ENCODE measurements around the gene THBS1. TPM values are rescaled to one million over a fixed set of nuclear protein-coding genes. Genes with fewer than 3 reads are reported as not detected.

Gene THBS1
- total RNA-seq, 2 experiments from 2014 or later, result 1.2 to 1.5 TPM

GRCh38 chr15:39623529-39623931 is 42.7 kb downstream of the THBS1 start:
- ChIA-PET POLR2A (interaction anchor here (0.6 to 4.7 kb wide), 18 partner anchors 12 to 1060 kb away, joined by 3 to 25 read pairs (median 5); partner anchors contain the start of genes FSIP1, RASGRP1 and THBS1), CTCF (interaction anchor here (0.8 to 2.6 kb wide), 9 partner anchors 11 to 160 kb away, joined by 3 to 9 read pairs (median 3); partner anchors contain the start of gene FSIP1)
- H3K9me3 Mint-ChIP-seq, result peaks cover 16% of the 10 kb centered on the region
- H3K4me3 Mint-ChIP-seq, result peak overlapping the region; percentile 71
- no peaks in the 10 kb centered on the region for H3K27me3 Mint-ChIP-seq
- DNase-seq, result peak; percentile 69
- peaks cover 68% of the 10 kb centered on the region for H3K4me1 Mint-ChIP-seq
- H3K27ac Mint-ChIP-seq, result peak overlapping the region; percentile 99
- peaks cover 43% of the 10 kb centered on the region for H3K36me3 Mint-ChIP-seq (ENCODE audit: low read depth)

DNA sequence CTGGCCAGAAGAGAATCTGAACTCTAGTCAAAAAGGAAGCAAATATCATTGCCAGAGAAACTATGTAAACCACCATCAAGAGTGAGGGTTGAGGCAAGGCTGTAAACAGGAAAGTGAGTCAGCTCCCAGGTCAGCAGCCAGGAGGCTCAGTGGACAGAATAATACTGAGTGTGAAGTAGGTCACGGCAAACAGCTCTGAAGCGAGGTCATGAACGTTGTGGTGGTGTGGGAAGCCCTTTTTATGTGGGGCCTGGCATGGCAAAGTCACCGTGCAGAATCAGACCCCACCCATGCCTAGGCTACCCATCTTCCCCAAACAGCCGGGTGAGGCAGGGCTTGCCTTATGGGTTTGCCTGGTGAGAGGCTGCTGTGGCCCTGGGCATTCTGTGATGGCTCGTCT is 43.9 kb downstream of the THBS1 start:
- Mint-ChIP-seq H3K27me3 (no peaks in the 10 kb centered on the region), H3K9me3 (peaks cover 13% of the 10 kb centered on the region), H3K36me3 (ENCODE audit: low read depth) (peaks cover 48% of the 10 kb centered on the region), H3K4me1 (peaks cover 81% of the 10 kb centered on the region), H3K27ac (peak overlapping the region; percentile 99), H3K4me3 (peak overlapping the region; percentile 71)
- peak; percentile 88 for DNase-seq
- ChIA-PET POLR2A (interaction anchor here (0.9 to 4.7 kb wide), 23 partner anchors 10 to 1062 kb away, joined by 3 to 25 read pairs (median 6); partner anchors contain the start of genes FSIP1, RASGRP1 and THBS1), CTCF (interaction anchor here (0.6 to 2.6 kb wide), 8 partner anchors 14 to 925 kb away, joined by 3 to 9 read pairs (median 5); no protein-coding TSS in a partner anchor)

GRCh38 chr15:39625451-39625850 is 44.6 kb downstream of the THBS1 start:
- peaks cover 51% of the 10 kb centered on the region for H3K36me3 Mint-ChIP-seq (ENCODE audit: low read depth)
- POLR2A ChIA-PET, result interaction anchor here (0.7 to 4.7 kb wide), 20 partner anchors 10 to 1062 kb away, joined by 3 to 25 read pairs (median 7); partner anchors contain the start of genes FSIP1, RASGRP1 and THBS1
- peak overlapping the region; percentile 99 for H3K27ac Mint-ChIP-seq
- CTCF ChIA-PET, result interaction anchor here (1.1 to 1.9 kb wide), 5 partner anchors 15 to 926 kb away, joined by 3 to 8 read pairs (median 6); no protein-coding TSS in a partner anchor
- H3K4me1 Mint-ChIP-seq, result peaks cover 87% of the 10 kb centered on the region
- peaks cover 14% of the 10 kb centered on the region for H3K9me3 Mint-ChIP-seq
- DNase-seq, result peak; percentile 21
- H3K4me3 Mint-ChIP-seq, result peak overlapping the region; percentile 71
- H3K27me3 Mint-ChIP-seq, result no peaks in the 10 kb centered on the region

- Mint-ChIP-seq H3K4me3 (peak overlapping the region; percentile 71), H3K27ac (peak overlapping the region; percentile 99), H3K4me1 (peaks cover 91% of the 10 kb centered on the region), H3K36me3 (ENCODE audit: low read depth) (peaks cover 54% of the 10 kb centered on the region), H3K9me3 (peaks cover 15% of the 10 kb centered on the region), H3K27me3 (no peaks in the 10 kb centered on the region)
- DNase-seq, result no peak
- POLR2A ChIA-PET, result interaction anchor here (0.7 to 4.7 kb wide), 16 partner anchors 9 to 1063 kb away, joined by 3 to 25 read pairs (median 9); partner anchors contain the start of genes FSIP1, RASGRP1 and THBS1
- CTCF ChIA-PET, result interaction anchor here (1.1 to 1.9 kb wide), 4 partner anchors 15 to 926 kb away, joined by 3 to 7 read pairs (median 5); no protein-coding TSS in a partner anchor
These were observed 45.0 kb downstream of the THBS1 start for GRCh38 chr15:39625856-39626255.

DNA sequence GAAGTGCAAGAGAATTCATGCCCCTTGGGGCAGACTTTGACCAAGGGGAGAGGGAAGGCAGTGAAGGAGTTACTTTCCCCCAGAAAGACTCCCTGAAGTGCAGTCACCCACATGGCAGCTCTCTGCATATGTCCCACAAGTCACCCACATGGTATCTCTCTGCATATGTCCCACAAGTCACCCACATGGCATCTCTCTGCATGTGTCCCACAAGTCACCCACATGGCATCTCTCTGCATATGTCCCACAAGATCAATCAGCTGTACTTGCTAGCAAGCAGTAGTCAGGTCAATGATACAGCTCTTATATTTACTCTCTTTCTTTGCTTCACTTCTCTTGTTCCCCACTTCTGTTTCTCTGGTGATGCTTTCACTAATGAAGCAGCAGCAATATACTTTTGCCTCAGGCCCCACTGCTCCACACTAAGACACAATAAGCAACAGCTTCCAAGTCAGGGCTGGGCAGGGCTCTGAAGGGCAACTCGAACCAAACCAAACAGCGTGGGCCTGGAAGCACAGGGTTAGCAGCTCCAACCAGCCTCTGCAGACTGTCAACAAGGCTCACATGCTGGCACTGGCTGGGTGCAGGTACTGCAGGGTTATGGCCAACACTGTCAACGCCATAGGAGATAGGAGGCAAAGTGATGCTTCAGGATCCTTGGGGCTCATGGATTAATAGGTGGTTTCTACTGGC is 46.7 kb downstream of the THBS1 start:
- POLR2A ChIA-PET, result interaction anchor here (1.3 kb wide), 1 partner anchor 154 kb away, joined by 3 read pairs; no protein-coding TSS in a partner anchor
- peak overlapping the region; percentile 99 for H3K27ac Mint-ChIP-seq
- peaks cover 89% of the 10 kb centered on the region for H3K4me1 Mint-ChIP-seq
- H3K27me3 Mint-ChIP-seq, result no peaks in the 10 kb centered on the region
- peaks cover 53% of the 10 kb centered on the region for H3K36me3 Mint-ChIP-seq (ENCODE audit: low read depth)
- peaks cover 13% of the 10 kb centered on the region for H3K9me3 Mint-ChIP-seq
- H3K4me3 Mint-ChIP-seq, result no peak overlapping the region
- no peak for DNase-seq
- CTCF ChIA-PET, result interaction anchor here (1.6 kb wide), 1 partner anchor 130 kb away, joined by 3 read pairs; no protein-coding TSS in a partner anchor

GRCh38 chr15:39628144-39628508 is 47.2 kb downstream of the THBS1 start:
- Mint-ChIP-seq H3K4me3 (no peak overlapping the region), H3K27ac (peak overlapping the region; percentile 99), H3K27me3 (no peaks in the 10 kb centered on the region), H3K36me3 (ENCODE audit: low read depth) (peaks cover 48% of the 10 kb centered on the region), H3K9me3 (peaks cover 11% of the 10 kb centered on the region), H3K4me1 (peaks cover 84% of the 10 kb centered on the region)
- ChIA-PET CTCF (interaction anchor here (1.6 kb wide), 1 partner anchor 130 kb away, joined by 3 read pairs; no protein-coding TSS in a partner anchor), POLR2A (interaction anchor here (1.4 kb wide), 2 partner anchors 933 to 976 kb away, joined by 3 to 4 read pairs; no protein-coding TSS in a partner anchor)
- no peak for DNase-seq

GRCh38 chr15:39628546-39629257 is 47.8 kb downstream of the THBS1 start:
- Mint-ChIP-seq H3K27ac (peak overlapping the region; percentile 80), H3K36me3 (ENCODE audit: low read depth) (peaks cover 48% of the 10 kb centered on the region), H3K9me3 (peaks cover 10% of the 10 kb centered on the region), H3K27me3 (no peaks in the 10 kb centered on the region), H3K4me3 (no peak overlapping the region), H3K4me1 (peaks cover 78% of the 10 kb centered on the region)
- POLR2A ChIA-PET, result interaction anchor here (0.7 to 2.1 kb wide), 8 partner anchors 15 to 977 kb away, joined by 3 to 9 read pairs (median 4); no protein-coding TSS in a partner anchor
- CTCF ChIA-PET, result interaction anchor here (0.6 to 1.7 kb wide), 5 partner anchors 17 to 154 kb away, joined by 3 to 5 read pairs (median 3); partner anchors contain the start of gene FSIP1
- DNase-seq, result no peak

DNA sequence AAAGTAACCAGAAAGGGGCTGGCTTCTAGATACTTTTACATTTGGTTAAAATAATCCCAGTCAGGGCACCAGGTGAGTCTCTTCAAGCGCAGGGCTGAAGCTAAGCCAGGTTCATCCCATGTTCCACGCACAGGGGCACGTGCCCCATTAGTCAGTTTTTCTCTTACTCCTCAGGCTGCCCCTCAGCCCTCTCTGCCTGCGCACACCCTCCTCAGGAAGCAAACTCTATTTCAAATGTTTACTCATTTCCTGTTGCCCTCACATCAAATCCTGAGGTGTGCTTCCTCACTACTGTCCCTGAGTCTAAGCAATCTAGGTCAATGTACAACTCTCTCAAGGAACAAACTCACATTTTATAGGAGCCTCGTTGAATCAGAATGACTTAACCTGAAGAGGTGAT is 48.5 kb downstream of the THBS1 start:
- ChIA-PET POLR2A (interaction anchor here (0.8 to 2.1 kb wide), 11 partner anchors 12 to 978 kb away, joined by 3 to 9 read pairs (median 4); partner anchors contain the start of gene FSIP1), CTCF (interaction anchor here (0.6 to 1.7 kb wide), 7 partner anchors 12 to 929 kb away, joined by 3 to 6 read pairs (median 4); partner anchors contain the start of gene FSIP1)
- H3K36me3 Mint-ChIP-seq (ENCODE audit: low read depth), result peaks cover 48% of the 10 kb centered on the region
- no peak overlapping the region for H3K4me3 Mint-ChIP-seq
- H3K4me1 Mint-ChIP-seq, result peaks cover 71% of the 10 kb centered on the region
- peak overlapping the region; percentile 80 for H3K27ac Mint-ChIP-seq
- peak; percentile 78 for DNase-seq
- H3K9me3 Mint-ChIP-seq, result peaks cover 10% of the 10 kb centered on the region
- no peaks in the 10 kb centered on the region for H3K27me3 Mint-ChIP-seq

DNA sequence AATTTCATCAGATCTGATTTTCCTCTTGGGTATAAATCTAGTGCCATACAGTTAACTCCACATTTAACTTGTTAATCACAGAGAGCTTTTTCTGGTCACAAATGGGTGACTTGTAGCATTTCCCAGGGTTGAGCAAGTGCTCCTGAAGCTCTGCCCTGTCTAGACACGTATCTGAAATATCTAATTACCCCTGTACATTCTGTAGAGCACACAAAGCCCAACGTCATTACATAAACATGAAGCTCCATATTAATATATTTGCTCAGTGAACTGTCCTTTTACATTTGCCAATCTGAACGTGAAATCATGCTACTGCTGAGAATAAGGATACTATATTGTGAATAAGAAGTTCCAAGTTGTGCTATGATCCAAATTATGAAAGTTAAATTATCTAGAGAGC is 49.0 kb downstream of the THBS1 start:
- H3K4me3 Mint-ChIP-seq, result no peak overlapping the region
- peaks cover 48% of the 10 kb centered on the region for H3K36me3 Mint-ChIP-seq (ENCODE audit: low read depth)
- ChIA-PET POLR2A (interaction anchor here (0.8 to 2.1 kb wide), 9 partner anchors 12 to 944 kb away, joined by 3 to 9 read pairs (median 4); partner anchors contain the start of gene FSIP1), CTCF (interaction anchor here (1.1 to 1.7 kb wide), 5 partner anchors 12 to 930 kb away, joined by 3 to 6 read pairs (median 5); no protein-coding TSS in a partner anchor)
- H3K27ac Mint-ChIP-seq, result peak overlapping the region; percentile 80
- DNase-seq, result no peak
- no peaks in the 10 kb centered on the region for H3K27me3 Mint-ChIP-seq
- H3K9me3 Mint-ChIP-seq, result peaks cover 10% of the 10 kb centered on the region
- H3K4me1 Mint-ChIP-seq, result peaks cover 66% of the 10 kb centered on the region

GRCh38 chr15:39631357-39631756 is 50.5 kb downstream of the THBS1 start:
- Mint-ChIP-seq H3K27me3 (no peaks in the 10 kb centered on the region), H3K27ac (peak overlapping the region; percentile 52), H3K9me3 (peaks cover 8% of the 10 kb centered on the region), H3K4me3 (no peak overlapping the region), H3K36me3 (ENCODE audit: low read depth) (peaks cover 39% of the 10 kb centered on the region), H3K4me1 (peaks cover 51% of the 10 kb centered on the region)
- ChIA-PET CTCF (interaction anchor here (1.3 kb wide), 1 partner anchor 51 kb away, joined by 4 read pairs; no protein-coding TSS in a partner anchor), POLR2A (no interaction called here)
- DNase-seq, result no peak

- H3K4me3 Mint-ChIP-seq, result no peak overlapping the region
- no peaks in the 10 kb centered on the region for H3K9me3 Mint-ChIP-seq
- no peak overlapping the region for H3K27ac Mint-ChIP-seq
- CTCF ChIA-PET, result no interaction called here
- peaks cover 12% of the 10 kb centered on the region for H3K4me1 Mint-ChIP-seq
- no peaks in the 10 kb centered on the region for H3K36me3 Mint-ChIP-seq (ENCODE audit: low read depth)
- POLR2A ChIA-PET, result no interaction called here
- H3K27me3 Mint-ChIP-seq, result peaks cover 6% of the 10 kb centered on the region
- DNase-seq, result no peak
These were observed 57.2 kb downstream of the THBS1 start for GRCh38 chr15:39638041-39638440.

GRCh38 chr15:39639037-39639436 is 58.2 kb downstream of the THBS1 start:
- no peak for DNase-seq
- Mint-ChIP-seq H3K27me3 (peaks cover 6% of the 10 kb centered on the region), H3K4me3 (no peak overlapping the region), H3K27ac (no peak overlapping the region), H3K9me3 (no peaks in the 10 kb centered on the region), H3K4me1 (peaks cover 19% of the 10 kb centered on the region), H3K36me3 (ENCODE audit: low read depth) (no peaks in the 10 kb centered on the region)
- ChIA-PET CTCF (interaction anchor here (0.7 kb wide), 1 partner anchor 12 kb away, joined by 4 read pairs; no protein-coding TSS in a partner anchor), POLR2A (no interaction called here)

Data from activated CD4-positive, alpha-beta memory T cell treated with anti-CD3 and anti-CD28 coated beads, Interleukin-2, amount 10 ng/mL, durations not matched to agents 7 days and 5 days (primary cell).